ACHN (cell line): ENCODE results near the gene CCND2.

Source experiments
- DNase-seq: peaks from one replicate; pipeline ENCODE4 v3.0.0-alpha.2; 2015
- in situ Hi-C: cut with HindIII; loops from 2 replicates; pipeline ENCODE4 v1.10.0; 2017; ENCODE audit warnings: low sequenced_read_pairs, low pct_ligation_motif_present, low pct_unique_long_range_greater_than_20kb

Gene CCND2

GRCh38 chr12:4251967-4252366, 21.6 kb upstream of the CCND2 start:
- DNase-seq, result no peak
- in situ Hi-C loops, result no loop called here

DNA sequence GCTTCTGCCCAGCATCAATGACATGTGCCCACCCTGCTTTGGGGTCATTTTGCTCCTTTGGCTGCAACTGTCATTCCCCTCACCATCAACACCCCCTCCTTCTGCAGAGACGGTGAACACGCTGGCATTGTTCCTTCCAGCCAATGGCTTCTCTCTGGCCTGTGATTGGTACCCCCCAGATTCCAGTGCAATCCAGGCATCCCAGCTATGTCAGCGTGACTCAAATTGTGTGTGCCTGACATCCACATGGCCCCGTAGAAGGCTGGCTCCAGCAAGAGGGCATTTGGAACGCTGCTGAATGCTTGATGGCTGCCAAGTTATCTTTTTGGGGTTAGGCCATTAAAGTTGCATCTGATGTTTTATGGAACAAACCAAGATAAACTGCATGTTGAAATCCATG, 21.0 kb upstream of the CCND2 start:
- DNase-seq, result no peak
- in situ Hi-C loops, result no loop called here

- no peak for DNase-seq
- in situ Hi-C loops, result no loop called here
These were observed 17.3 kb upstream of the CCND2 start for GRCh38 chr12:4256043-4256826.

GRCh38 chr12:4257442-4257841, 16.1 kb upstream of the CCND2 start:
- no peak for DNase-seq
- in situ Hi-C loops, result no loop called here

DNA sequence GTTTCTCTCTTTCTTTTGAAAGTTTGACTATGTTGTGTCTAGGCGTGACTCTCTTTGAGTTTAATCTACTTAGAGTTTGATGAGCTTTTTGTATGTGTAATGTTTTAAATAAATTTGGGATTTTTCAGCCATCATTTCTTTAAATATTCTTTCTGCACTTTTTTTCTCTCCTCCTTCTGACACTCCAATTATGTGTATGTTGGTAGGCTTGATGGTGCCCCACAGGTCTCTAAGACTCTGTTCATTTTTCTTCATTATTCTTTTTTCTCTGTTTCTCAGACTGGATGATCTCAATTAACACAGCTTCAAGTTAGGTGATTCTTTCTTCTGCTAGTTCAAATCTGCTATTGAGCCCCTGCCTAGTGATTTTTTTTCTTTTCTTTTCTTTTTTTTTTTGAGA, 14.5 kb upstream of the CCND2 start:
- no peak for DNase-seq
- in situ Hi-C loops, result no loop called here

GRCh38 chr12:4261655-4262054, 11.9 kb upstream of the CCND2 start:
- DNase-seq, result no peak
- in situ Hi-C loops, result no loop called here

DNA sequence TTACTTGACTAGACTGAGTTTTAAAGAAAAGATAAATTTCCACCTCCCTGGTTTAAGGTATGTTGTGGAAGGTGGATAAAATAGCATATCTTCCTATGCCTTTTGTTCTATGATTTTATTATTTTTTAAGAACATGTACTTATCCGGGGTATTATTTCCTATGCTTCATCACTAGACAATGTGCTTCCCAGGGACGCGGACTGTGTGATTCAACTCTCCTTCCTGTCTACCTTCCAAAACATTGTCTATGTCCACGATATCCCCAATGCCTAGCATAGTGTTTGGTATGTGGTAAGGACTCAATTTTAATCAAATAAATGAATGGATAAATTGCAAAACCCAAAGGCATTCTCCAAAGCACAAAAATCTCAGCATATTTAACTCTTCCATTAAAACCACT, 8.3 kb upstream of the CCND2 start:
- in situ Hi-C loops, result no loop called here
- DNase-seq, result no peak

DNA sequence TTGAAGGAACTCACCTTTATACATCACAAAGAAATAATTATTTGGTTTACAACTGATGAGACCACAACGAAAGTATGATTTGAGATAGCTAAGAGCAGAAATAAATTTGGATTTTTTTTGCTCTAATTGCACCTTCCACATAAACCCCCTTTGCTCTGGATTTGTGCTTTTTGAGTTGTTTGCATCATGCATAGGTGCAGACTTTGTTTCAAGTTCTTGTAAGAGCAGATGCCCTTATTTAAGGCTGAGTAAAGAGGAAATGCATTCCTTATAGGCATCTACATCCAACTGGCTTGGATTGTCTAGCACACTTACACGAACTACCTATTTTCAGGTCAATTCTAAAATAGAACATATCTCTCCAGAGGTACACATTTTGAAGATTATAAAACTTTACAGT, 6.6 kb upstream of the CCND2 start:
- DNase-seq, result no peak
- in situ Hi-C loops, result no loop called here

DNA sequence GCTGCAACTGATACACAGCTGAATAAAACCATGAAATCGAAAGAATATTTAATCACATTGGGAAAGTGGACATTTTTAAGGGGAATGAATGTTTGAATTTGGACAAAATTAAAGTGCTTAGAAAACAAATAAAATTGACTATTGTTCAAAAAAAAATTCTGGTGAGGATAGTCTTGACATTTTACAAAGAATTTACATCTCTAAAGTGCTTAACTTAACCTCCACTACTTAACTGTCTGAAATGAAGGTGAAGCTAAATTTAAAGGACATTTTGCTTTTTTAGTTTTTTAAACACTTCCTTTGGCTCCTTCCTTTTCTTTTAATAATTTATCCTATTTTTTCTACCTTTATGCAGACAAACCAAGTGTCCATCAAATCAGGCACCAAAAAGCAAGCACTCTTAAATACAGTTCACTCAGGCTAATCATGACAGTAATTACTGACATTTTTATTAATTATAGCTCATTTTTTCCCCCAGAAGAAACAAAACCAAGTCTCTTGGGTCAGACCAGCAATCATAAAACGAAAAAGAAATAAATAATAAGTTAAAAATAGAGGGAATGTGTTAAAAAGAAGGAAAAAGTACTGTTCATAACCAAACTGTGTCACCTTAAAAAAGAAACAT, 5.7 kb upstream of the CCND2 start:
- in situ Hi-C loops, result no loop called here
- DNase-seq, result no peak

DNA sequence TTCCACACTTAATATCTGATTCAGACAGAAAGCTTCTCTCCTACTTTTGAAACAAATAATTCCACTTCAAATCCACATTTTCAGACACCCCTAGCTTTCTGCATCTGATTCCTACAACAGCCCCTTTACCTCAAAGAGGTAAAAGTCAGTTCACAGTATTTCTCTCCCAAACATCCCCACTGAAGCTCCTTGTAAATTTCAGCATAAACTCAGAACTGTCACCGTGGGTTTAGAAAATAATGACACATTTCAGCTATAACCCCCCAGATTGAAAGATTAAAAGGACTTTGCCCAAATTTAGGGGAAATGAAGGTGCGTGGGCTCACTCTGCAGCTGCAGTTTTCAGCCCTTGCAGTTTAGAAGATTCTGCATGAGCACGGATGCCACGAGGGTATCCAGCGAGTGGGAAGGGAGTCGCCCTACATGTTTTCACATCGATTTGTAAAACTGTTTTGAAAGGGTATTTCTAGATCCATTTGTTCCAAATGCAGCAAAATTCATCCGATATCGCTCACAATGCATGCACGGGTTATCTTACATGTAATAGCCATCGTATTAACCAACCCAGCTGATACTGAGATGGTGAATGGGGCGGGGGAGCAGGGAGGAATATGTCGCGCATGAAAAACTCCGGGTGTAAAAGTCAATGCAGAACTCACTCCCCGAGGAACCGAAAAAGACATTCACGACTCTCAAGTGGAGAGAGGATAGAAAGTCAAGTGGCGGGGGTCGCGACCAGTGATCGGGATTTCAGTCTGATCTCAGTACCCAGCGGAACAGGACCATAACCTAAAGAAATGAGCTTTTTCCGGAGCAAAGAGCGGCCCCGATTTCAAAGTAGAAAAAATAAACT, 5.0 kb upstream of the CCND2 start:
- in situ Hi-C loops, result no loop called here
- no peak for DNase-seq

DNA sequence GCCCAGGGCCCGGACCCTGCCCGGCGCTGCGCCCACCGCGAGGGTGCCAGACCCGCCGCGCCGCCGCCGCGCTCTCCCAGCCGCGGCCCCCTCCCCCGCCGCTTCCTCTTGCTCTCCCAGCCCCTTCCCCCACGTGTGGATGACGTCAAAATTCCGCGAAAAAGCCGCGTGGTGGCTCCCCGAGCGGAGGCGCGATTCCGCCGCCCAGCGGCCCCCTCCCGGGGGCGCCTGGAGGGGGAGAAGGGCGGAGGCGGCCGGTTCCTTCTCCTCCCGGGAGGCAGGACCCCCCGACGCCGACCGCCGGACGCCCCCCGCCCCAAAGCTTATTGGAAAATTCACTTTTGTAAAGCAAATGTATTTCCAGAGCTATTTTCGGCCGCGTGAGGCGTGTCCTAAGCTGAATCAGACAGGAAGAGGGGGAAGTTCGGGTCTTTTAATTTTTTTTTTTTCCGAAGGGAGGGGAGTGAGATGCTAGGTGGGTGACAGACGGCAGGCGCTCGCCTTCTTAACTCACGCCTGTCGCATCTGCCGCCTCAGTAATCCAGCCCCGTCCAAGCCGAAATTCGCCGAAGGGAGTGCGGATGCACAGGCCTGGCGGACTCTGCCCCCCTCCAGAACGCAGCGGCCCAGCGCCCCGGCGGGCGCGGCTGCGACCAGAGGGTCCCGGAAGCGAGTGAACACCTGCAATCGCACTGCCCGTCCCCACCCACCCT, 4.1 kb upstream of the CCND2 start:
- in situ Hi-C loops, result no loop called here
- peak; percentile 80 for DNase-seq

DNA sequence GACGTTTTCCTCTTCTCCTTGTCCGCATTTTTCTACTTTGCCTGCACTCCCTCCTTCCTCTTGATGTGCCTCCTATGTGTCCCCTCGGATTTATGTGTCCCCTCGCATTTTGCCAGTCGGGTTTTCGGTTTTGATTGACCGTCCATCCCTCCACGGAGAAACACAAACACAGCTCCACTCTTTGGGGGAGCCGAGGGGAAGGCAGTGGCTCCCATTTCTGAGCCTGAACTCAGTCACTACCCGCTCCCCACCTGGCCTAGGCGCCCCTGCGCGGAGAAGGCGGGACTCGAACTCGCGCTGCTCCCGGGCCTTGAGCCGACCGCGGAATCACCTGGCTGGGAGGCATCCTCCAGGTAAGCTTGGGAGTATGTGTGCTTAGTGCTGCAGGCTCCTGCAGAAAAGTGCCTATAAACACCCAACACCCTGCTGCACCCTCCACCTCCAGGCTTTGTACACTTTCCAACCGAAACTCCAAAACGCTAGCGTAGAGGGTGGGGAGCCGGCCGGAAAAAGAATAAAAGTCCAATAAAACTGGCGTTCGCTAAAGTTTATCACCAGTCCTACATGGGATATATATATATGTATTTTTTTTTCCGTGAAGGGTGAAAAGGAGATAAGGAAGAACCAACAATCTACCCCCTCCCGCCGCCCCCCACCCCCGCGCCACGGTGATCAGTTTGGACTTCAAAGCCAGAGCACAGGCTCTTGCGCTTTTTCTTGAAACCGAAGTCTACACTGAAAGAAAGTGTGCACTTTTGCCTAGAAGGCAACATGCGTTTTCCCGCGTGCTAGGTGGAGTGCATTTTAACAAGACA, 3.3 kb upstream of the CCND2 start:
- no peak for DNase-seq
- in situ Hi-C loops, result no loop called here

DNA sequence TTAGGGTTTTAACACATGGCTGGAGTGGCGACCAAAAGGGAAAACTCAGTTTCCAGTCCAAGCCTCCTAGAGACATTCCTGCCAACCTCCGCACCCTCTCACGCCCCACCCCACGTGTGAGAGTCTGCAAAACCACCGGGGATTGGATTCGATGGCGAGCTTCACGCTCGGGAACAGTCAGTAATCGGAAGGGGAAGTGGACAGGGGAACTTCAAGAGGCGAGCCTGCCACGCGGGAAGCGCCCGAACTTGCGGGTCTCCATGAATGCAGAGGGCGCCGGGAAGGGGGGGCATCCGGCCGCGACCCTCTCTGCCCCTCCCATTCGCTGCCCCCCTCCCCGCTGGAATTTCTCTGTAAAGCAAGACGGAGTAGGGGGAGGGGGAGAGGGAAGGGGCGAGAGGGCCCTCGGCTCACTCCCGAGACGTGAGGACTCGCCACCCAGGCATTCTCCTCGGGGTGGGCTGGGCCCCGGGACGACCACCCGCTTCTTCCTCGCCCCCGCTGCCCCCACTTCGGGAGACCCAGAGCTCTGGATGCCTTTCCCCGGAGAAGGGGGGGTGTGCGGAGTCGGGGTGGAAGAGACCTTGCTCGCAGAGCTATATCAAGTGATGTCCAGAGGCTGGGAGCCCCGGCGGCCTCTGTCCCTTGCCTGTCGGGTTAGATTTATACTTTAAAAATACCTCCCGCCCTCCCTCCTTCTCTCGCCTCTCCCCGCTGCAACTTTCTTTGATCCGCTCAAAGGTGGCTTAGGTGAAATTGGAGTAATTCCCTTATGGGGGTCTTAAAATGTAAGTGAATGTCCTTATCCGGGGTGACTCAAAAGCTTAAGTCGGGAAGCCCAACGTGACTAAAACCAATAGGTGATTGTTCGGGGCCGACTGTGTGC, 2.5 kb upstream of the CCND2 start:
- in situ Hi-C loops, result no loop called here

DNA sequence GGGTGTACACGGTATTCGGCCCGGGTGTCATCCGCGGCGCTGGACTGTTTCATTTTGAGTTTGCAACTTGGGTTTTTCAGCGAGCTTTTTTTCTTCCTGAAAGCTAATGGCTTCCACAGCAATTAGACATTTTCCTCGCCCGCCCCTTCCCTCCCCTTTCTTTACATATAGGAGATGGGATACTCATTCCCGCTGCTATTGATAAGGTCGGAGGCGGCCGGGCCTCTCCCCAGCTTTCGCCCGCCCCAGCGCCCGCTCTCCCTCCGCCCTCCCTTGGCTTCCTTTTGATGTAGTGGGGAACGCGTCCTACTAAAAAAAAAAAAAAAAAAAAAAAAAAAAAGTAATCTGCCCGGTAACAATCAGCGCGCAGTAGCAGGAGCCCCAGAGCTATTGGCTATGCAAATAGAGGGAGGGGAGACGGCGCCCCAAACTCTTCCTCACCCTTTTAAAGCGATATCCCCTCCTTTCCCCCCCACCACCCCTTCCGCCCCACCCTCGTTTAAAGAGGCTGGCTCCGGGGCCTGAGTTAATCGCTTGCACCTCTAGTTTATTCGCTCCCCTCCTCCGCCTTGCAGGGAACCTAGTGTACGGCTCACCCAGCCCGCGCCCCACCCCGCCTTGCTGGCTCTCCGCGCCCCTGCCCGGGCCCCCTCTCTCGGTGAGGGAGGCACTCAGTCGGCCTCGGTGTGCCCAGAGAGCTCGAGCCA, 1.7 kb upstream of the CCND2 start:
- in situ Hi-C loops, result no loop called here
- peak; percentile 90 for DNase-seq

More for the DNA sequence above, 2.5 kb upstream of the CCND2 start:
- peak; percentile 39 for DNase-seq

DNA sequence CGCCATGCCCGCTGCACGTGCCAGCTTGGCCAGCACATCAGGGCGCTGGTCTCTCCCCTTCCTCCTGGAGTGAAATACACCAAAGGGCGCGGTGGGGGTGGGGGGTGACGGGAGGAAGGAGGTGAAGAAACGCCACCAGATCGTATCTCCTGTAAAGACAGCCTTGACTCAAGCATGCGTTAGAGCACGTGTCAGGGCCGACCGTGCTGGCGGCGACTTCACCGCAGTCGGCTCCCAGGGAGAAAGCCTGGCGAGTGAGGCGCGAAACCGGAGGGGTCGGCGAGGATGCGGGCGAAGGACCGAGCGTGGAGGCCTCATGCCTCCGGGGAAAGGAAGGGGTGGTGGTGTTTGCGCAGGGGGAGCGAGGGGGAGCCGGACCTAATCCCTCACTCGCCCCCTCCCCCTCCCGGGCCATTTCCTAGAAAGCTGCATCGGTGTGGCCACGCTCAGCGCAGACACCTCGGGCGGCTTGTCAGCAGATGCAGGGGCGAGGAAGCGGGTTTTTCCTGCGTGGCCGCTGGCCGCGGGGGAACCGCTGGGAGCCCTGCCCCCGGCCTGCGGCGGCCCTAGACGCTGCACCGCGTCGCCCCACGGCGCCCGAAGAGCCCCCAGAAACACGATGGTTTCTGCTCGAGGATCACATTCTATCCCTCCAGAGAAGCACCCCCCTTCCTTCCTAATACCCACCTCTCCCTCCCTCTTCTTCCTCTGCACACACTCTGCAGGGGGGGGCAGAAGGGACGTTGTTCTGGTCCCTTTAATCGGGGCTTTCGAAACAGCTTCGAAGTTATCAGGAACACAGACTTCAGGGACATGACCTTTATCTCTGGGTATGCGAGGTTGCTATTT, 914 bp upstream of the CCND2 start:
- DNase-seq, result no peak
- in situ Hi-C loops, result no loop called here

- in situ Hi-C loops, result no loop called here
- no peak for DNase-seq
These were observed 300 bp upstream of the CCND2 start for GRCh38 chr12:4273273-4273651.
